Gastrocnemius medialis (tissue), 4 donors: Measurements from ENCODE around the gene ENTR1.

ENCODE experiments used
- POLR2A ChIP-seq, 2 donors: fragments of 450-650 bp; IDR thresholded peaks; one replicate each; pipeline ENCODE4 v1.6.1; 2017; ENCODE audit warnings: antibody characterized with exemption in 2 of 2, mild to moderate bottlenecking in 2 of 2, moderate library complexity in 2 of 2
- TF ChIP-seq, protein P1 (sequence below), 5 experiments: fragments of 450-650 bp in 3 of 5; fragments of 200-600 bp in 2 of 5; sonication (generic) in 2 of 5; IDR thresholded peaks in 4 of 5; conservative IDR thresholded peaks in 1 of 5; 1 replicate in 4 of 5; 2 replicates in 1 of 5; pipeline ENCODE4 v1.5.1; 2016 to 2019; ENCODE audit warnings: antibody characterized with exemption in 5 of 5, mild to moderate bottlenecking in 3 of 5, moderate library complexity in 3 of 5

DNA sequence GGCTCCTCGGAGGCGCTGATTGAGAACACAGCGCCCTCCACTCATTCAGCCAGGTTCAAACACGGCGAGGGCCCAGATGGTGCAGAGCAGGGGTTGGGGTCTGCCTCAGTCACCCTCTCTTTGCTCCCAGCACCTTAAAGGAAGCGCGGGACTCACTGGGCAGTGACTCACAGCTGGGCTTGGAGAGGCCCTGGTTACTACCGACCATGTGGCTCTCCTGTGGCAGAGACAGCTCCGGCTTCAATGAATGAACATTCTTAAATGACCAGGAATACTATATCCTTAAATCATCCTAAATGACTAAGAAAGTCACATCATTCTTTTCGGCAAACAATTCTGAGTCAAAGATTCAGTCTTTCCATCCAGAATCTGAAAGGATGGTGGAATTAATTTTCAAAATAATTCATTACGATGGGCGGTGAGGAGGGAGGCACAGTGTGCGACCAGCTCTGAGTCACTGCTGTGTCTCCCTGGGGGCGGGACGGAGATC lies 30.8 kb upstream of the ENTR1 start:
- TF ChIP-seq, protein P1, sequence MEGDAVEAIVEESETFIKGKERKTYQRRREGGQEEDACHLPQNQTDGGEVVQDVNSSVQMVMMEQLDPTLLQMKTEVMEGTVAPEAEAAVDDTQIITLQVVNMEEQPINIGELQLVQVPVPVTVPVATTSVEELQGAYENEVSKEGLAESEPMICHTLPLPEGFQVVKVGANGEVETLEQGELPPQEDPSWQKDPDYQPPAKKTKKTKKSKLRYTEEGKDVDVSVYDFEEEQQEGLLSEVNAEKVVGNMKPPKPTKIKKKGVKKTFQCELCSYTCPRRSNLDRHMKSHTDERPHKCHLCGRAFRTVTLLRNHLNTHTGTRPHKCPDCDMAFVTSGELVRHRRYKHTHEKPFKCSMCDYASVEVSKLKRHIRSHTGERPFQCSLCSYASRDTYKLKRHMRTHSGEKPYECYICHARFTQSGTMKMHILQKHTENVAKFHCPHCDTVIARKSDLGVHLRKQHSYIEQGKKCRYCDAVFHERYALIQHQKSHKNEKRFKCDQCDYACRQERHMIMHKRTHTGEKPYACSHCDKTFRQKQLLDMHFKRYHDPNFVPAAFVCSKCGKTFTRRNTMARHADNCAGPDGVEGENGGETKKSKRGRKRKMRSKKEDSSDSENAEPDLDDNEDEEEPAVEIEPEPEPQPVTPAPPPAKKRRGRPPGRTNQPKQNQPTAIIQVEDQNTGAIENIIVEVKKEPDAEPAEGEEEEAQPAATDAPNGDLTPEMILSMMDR (IDR thresholded peaks at IDR 0.05 in 4 of 5, conservative IDR thresholded peaks at IDR 0.05 in 1 of 5) = no peak
- TF ChIP-seq POLR2A (IDR thresholded peaks at IDR 0.05) = no peak
